ENCODE data around the gene BAIAP2L1.

The BAIAP2L1 gene

GRCh38 chr7:98276241-98276761, 124.6 kb downstream of the BAIAP2L1 start:
- CTCF ChIA-PET = no interaction called here
- DNase-seq (ENCODE audit: low spot score) = no peak
- TF ChIP-seq CTCF (conservative IDR thresholded peaks at IDR 0.05; ENCODE audit: low read depth) = no peak
- POLR2A ChIA-PET (ENCODE audit: low non-redundant PET) = no interaction called here
- 0 out of 2 replicates have a peak overlapping the region, but pooled peaks have one; percentile 17 for H3K27ac ChIP-seq

DNA sequence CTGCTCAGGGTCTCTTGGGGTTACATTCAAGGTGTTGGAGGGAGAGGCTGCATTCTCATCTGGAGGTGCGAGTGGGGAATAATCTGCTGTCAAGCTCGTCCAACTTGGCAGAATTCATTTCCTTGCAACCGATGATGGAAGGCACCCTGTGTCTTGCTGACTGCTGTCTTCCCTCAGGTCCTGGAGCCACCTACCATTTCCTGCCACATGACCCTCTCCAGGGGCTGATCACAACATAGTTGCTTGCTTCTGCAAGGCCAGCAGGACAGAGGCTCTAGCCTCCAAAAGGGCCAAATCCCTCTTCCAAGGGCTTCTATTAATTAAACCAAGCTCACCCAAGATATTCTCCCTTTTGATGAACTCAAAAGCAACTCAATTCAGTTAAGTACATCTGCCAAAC, 133.6 kb downstream of the BAIAP2L1 start:
- ChIA-PET POLR2A (ENCODE audit: low non-redundant PET) (no interaction called here), CTCF (interaction anchor here (0.5 to 0.6 kb wide), 2 partner anchors 17 to 928 kb away, joined by 3 read pairs; no protein-coding TSS in a partner anchor)
- no peak for DNase-seq (ENCODE audit: low spot score)
- no peak for TF ChIP-seq CTCF (conservative IDR thresholded peaks at IDR 0.05; ENCODE audit: low read depth)
- no peak overlapping the region for H3K27ac ChIP-seq

GRCh38 chr7:98266840-98267239, 134.1 kb downstream of the BAIAP2L1 start:
- ChIA-PET CTCF (interaction anchor here (0.5 to 0.6 kb wide), 3 partner anchors 16 to 928 kb away, joined by 3 to 4 read pairs (median 3); no protein-coding TSS in a partner anchor), POLR2A (ENCODE audit: low non-redundant PET) (no interaction called here)
- no peak for DNase-seq (ENCODE audit: low spot score)
- no peak overlapping the region; the same call in 1 of the 2 replicates for H3K27ac ChIP-seq
- peak; percentile 36; the same call in 1 of the 2 replicates for TF ChIP-seq CTCF (conservative IDR thresholded peaks at IDR 0.05; ENCODE audit: low read depth)

GRCh38 chr7:98265841-98266271, 135.0 kb downstream of the BAIAP2L1 start:
- POLR2A ChIA-PET (ENCODE audit: low non-redundant PET) = interaction anchor here (0.6 kb wide), 1 partner anchor 1690 kb away, joined by 3 read pairs; no protein-coding TSS in a partner anchor
- CTCF ChIA-PET = interaction anchor here (0.6 to 0.7 kb wide), 3 partner anchors 31 to 257 kb away, joined by 3 to 4 read pairs (median 3); no protein-coding TSS in a partner anchor
- TF ChIP-seq CTCF (conservative IDR thresholded peaks at IDR 0.05; ENCODE audit: low read depth) = no peak
- H3K27ac ChIP-seq = no peak overlapping the region; the same call in 1 of the 2 replicates
- DNase-seq (ENCODE audit: low spot score) = no peak

DNA sequence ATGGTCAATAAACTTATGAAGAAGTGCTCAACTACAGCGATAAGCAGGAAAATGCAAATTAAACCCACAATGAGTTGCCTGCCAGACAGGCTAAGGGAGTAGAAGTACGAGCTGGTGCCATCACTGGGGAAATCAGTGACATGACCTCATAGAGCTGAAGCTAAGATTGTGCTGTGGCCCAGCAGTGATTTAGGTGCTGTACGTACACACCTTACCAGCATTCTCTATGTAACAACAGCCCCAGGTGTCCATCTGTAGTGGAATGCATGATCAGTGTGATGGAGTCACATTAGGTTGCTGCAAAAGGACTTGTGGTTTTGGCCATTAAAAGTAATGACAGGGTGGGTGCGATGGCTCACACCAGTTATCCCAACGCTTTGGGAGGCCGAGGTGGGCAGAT, 143.2 kb downstream of the BAIAP2L1 start:
- POLR2A ChIA-PET (ENCODE audit: low non-redundant PET) = no interaction called here
- TF ChIP-seq CTCF (conservative IDR thresholded peaks at IDR 0.05; ENCODE audit: low read depth) = no peak
- DNase-seq (ENCODE audit: low spot score) = no peak
- H3K27ac ChIP-seq = no peak overlapping the region
- CTCF ChIA-PET = no interaction called here

DNA sequence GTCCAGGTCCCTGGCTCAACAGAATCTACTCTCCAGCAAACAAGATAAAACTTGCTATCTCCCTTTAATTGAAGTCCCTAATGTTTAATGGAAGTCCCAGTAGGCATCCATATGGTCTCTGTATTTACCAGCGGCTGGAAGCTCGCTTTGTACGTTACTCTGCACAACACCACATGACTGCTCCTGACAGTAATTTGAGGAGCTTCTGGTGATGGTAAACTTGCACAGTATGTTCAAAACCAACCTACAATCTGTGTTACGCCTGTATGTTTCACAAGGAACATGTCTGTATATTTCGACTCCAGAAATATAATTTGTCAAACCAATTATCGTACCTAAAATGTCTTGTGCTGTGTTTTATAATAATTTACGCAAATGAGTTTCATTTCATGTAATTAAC, 144.5 kb downstream of the BAIAP2L1 start:
- no peak for TF ChIP-seq CTCF (conservative IDR thresholded peaks at IDR 0.05; ENCODE audit: low read depth)
- ChIA-PET CTCF (no interaction called here), POLR2A (ENCODE audit: low non-redundant PET) (interaction anchor here (0.9 kb wide), 1 partner anchor 17 kb away, joined by 4 read pairs; no protein-coding TSS in a partner anchor)
- H3K27ac ChIP-seq = no peak overlapping the region
- DNase-seq (ENCODE audit: low spot score) = no peak
